HUES64 (cell line): ENCODE data around the gene CLEC4C.

Experiments
- H3K27ac ChIP-seq: 2 replicates; pipeline ENCODE4 v1.7.0; 2013; ENCODE audit warnings: low read depth, low read length, inconsistent platforms
- H3K27me3 ChIP-seq: 2 replicates; pipeline ENCODE4 v1.6.1; 2013; ENCODE audit warnings: mild to moderate bottlenecking, low read length; ENCODE audit not compliant: insufficient read depth
- H3K36me3 ChIP-seq: 2 replicates; pipeline ENCODE4 v1.6.1; 2013; ENCODE audit warnings: mild to moderate bottlenecking, low read length; ENCODE audit not compliant: insufficient read depth
- H3K4me1 ChIP-seq: 2 replicates; pipeline ENCODE4 v1.6.1; 2013; ENCODE audit warnings: mild to moderate bottlenecking, low read length, moderate library complexity; ENCODE audit not compliant: insufficient read depth
- H3K4me3 ChIP-seq: 2 replicates; pipeline ENCODE4 v1.5.1; 2013; ENCODE audit warnings: mild to moderate bottlenecking, low read length, moderate library complexity
- H3K9ac ChIP-seq: 2 replicates; pipeline ENCODE4 v1.6.1; 2013; ENCODE audit warnings: mild to moderate bottlenecking, low read depth, low read length
- H3K9me3 ChIP-seq: 2 replicates; pipeline ENCODE4 v1.6.1; 2013; ENCODE audit warnings: low read depth, low read length; ENCODE audit not compliant: insufficient read depth
- WGBS: fragments of 150-250, 120-280 bp; methylation state at CpG from one replicate; pipeline ENCODE4 v1.1.7; 2013; ENCODE audit warnings: missing lambda C conversion rate; 5-methylcytosine and 5-hydroxymethylcytosine counted together

The CLEC4C gene

DNA sequence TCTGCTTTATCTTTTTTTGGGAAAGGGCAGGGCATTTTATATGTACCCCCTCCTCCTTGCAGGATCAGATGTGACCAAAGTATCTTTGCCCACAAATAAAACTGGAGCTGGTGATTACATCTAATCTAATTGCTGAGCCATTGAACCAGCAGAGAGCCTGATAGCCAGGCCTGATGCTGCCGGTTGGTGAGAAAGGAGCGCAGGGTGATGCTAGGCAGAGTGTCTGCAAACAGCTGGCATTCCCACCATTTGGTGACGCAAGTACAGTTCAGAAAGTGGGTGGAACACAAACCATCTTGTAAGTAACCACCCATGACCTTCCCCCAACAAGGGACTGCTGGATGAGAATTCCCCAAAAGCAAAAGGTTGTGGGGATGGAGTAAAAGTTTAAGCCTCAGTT lies 23.2 kb downstream of the CLEC4C start:
- H3K9me3 ChIP-seq, result 0 out of 2 replicates have a peak, but pooled peaks cover 3% of the 10 kb centered on the region
- no peaks in the 10 kb centered on the region for H3K4me1 ChIP-seq
- WGBS, result 92% methylated on average over 3 of the region's 3 CpGs
- H3K27ac ChIP-seq, result no peak overlapping the region
- H3K36me3 ChIP-seq, result no peaks in the 10 kb centered on the region
- H3K4me3 ChIP-seq, result no peak overlapping the region
- no peak overlapping the region for H3K9ac ChIP-seq
- H3K27me3 ChIP-seq, result no peaks in the 10 kb centered on the region

DNA sequence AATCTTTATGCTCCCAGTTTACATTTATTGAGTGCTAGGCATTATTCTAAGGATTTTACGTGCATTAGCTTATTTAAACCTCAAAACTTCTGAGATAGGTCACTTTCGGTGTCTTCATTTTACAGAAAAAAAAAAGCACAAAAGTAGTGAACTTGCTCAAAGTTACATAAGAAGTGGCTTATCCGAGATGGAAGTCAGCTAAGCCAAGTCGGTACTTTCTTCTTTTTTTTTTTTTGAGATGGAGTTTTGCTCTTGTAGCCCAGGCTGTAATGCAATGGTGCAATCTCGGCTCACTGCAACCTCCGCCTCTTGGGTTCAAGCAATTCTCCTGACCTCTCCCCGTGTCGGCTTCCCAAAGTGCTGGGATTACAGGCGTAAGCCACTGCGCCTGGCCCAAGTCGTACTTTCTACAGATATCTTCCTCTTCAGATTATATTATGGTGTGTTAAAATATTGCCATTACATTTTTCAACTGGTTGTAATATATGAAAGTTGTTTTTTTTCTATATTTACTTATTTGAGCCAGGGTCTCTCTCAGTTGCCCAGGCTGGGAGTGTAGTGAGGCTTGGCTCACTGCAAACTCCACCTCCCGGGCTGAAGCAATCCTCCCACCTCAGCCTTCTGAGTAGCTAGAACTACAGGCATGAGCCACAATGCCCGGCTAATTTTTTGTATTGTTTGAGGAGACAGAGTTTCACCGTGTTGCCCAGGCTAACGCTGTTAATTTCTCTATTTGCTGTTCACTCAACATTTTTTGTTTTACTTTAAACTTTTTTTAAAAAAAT lies 27.0 kb downstream of the CLEC4C start:
- WGBS, result 74% methylated on average over 14 of the region's 15 CpGs
- H3K36me3 ChIP-seq, result no peaks in the 10 kb centered on the region
- H3K27me3 ChIP-seq, result no peaks in the 10 kb centered on the region
- no peak overlapping the region for H3K9ac ChIP-seq
- H3K9me3 ChIP-seq, result no peaks in the 10 kb centered on the region
- H3K4me3 ChIP-seq, result no peak overlapping the region
- 0 out of 2 replicates have a peak, but pooled peaks cover 4% of the 10 kb centered on the region for H3K4me1 ChIP-seq
- no peak overlapping the region for H3K27ac ChIP-seq

- Histone ChIP-seq H3K4me1 (peaks cover 5% of the 10 kb centered on the region), H3K4me3 (no peak overlapping the region), H3K9me3 (no peaks in the 10 kb centered on the region), H3K9ac (no peak overlapping the region), H3K27ac (no peak overlapping the region), H3K36me3 (no peaks in the 10 kb centered on the region), H3K27me3 (no peaks in the 10 kb centered on the region)
- 37% methylated on average over 5 of the region's 5 CpGs for WGBS
Observed at GRCh38 chr12:7716381-7716780, 30.8 kb downstream of the CLEC4C start.

DNA sequence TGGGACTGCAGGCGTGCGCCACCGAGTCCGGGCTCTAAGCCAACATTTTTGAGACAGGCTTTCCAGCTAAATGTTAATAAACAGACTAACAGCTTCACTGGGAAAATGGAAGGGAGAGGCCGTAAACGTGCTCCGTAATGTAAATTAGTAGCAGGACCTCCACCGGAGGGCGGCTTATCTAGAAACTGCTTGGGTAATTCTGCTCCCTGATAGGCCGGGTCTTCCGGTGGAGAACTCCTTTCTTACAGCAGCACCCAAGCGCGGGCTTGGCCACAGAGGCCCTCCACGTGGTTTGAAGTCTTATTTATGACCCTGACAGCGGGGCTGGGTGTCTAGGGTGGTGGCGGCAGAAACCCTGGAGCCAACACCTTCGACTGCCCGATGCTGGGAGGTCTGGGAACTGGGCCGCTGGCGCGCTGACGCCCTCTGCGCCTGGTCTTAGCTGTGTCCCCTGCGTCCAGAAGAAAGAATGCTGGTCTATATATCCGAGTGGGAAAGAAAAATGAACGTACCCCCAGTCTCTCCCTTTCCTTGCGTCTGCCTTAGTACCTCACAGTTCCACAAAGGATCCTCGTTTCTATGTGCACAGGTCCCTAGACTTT lies 34.2 kb downstream of the CLEC4C start:
- peaks cover 21% of the 10 kb centered on the region for H3K4me1 ChIP-seq
- H3K36me3 ChIP-seq, result no peaks in the 10 kb centered on the region
- H3K9me3 ChIP-seq, result no peaks in the 10 kb centered on the region
- H3K27ac ChIP-seq, result no peak overlapping the region
- H3K27me3 ChIP-seq, result no peaks in the 10 kb centered on the region
- H3K9ac ChIP-seq, result no peak overlapping the region
- H3K4me3 ChIP-seq, result no peak overlapping the region
- 92% methylated on average over 28 of the region's 28 CpGs for whole genome bisulfite sequencing

DNA sequence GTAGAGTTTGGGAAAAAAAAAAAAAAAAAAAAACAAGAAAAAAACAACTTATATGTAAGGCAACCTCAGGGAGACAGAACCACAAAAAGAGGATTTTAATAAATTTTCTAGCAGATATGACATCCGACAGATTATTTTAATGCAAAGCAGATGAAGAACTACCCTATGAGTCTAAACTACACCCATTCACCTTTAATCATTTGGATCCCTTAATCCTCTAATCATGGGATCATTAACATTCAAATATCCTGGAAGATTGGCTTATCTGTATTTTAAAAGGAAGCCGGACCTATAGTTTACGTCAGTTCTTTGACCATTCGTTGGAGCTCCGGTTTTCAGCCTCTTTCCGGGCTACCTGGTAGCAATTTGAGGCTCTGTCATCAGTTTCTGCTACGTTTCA lies 36.0 kb downstream of the CLEC4C start, which contains the start of gene DPPA3:
DPPA3 (plus strand) TSS at position 301 of the 400 bp plus-strand sequence. CDS start 138 bp downstream, outside the sequence.
- Histone ChIP-seq H3K27ac (no peak within 1 kb of the TSS), H3K9ac (no peak within 1 kb of the TSS), H3K4me3 (no peak within 1 kb of the TSS), H3K27me3 (no peaks in the 10 kb centered on the region), H3K36me3 (no peaks in the 10 kb centered on the region), H3K4me1 (peaks cover 17% of the 10 kb centered on the region), H3K9me3 (no peaks in the 10 kb centered on the region)
- WGBS, result 80% methylated on average over 7 of the region's 7 CpGs

DNA sequence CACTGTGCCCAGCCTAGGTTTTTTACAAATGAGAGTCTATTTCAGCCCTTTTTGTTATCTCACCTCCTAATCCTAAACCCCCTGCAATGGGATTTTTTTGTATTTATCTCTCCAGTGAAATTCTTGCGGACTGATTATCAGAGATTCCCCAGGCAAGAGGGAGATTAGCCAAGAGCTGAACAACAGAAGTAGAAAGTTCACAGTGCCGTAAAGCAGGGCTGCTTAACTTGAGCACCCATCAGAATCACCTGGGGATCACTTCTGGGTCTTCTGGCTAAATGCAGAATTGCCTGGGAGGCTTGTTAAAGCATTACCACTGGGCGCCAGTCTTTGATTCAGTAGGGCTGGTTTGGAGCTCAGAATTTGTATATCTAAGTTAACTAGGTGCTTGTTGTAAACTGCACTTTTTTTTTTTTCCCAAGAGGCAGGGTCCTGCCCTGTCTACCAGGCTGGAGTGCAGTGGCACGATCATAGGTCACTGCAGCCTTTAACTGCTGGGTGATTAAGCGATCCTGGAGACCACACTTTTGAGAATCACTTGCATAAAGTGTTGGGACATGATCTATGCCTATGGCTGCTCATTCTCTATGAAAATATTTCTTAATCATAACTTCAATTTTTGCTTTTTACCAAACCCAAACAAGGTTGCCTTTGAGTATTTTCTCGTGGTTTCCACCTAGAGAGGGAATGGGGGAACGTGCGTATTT lies 37.1 kb downstream of the CLEC4C start:
- H3K27me3 ChIP-seq, result no peaks in the 10 kb centered on the region
- no peak overlapping the region for H3K27ac ChIP-seq

DNA sequence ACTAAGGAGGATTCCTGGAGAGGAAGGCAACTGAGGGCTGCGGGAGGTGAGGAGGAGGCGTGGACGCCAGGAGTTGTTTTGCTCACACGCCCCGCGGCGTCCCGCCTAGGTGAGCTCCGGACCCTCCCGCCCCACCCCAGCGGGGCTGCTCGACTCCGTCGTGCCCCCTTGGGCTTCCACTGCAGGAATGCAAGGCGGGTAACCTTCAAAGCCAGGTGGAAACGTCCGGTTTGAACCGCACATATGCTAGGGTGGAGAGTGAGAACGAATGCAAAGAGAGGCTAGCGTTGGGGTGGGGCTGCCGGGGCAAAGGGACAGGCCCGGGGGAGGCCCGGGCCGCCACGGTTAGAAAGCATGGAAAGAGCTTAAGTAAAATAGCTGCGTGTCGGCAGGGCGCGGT lies 41.3 kb downstream of the CLEC4C start:
- Histone ChIP-seq H3K9me3 (no peaks in the 10 kb centered on the region), H3K9ac (no peak overlapping the region), H3K36me3 (no peaks in the 10 kb centered on the region), H3K27ac (no peak overlapping the region), H3K4me3 (no peak overlapping the region), H3K27me3 (no peaks in the 10 kb centered on the region), H3K4me1 (peaks cover 11% of the 10 kb centered on the region)
- 93% methylated on average over 29 of the region's 29 CpGs for WGBS

More for the DNA sequence above, 37.1 kb downstream of the CLEC4C start:
- Histone ChIP-seq H3K4me3 (no peak overlapping the region), H3K9me3 (no peaks in the 10 kb centered on the region), H3K4me1 (peaks cover 17% of the 10 kb centered on the region), H3K36me3 (no peaks in the 10 kb centered on the region), H3K9ac (no peak overlapping the region)
- 76% methylated on average over 8 of the region's 8 CpGs for whole genome bisulfite sequencing

GRCh38 chr12:7695566-7696197 lies 51.5 kb downstream of the CLEC4C start, which contains the start of gene GDF3:
Gene GDF3 (minus strand): TSS chr12:7695775. CDS start chr12:7695728, 47 bp downstream.
- peaks cover 19% of the 10 kb centered on the region for H3K4me1 ChIP-seq
- H3K27ac ChIP-seq, result peak within 1 kb of the TSS; percentile 89
- peak within 1 kb of the TSS; percentile 21 for H3K4me3 ChIP-seq
- H3K27me3 ChIP-seq, result no peaks in the 10 kb centered on the region
- 63% methylated on average over 6 of the region's 7 CpGs for WGBS
- H3K9me3 ChIP-seq, result no peaks in the 10 kb centered on the region
- no peaks in the 10 kb centered on the region for H3K36me3 ChIP-seq
- H3K9ac ChIP-seq, result peak within 1 kb of the TSS; percentile 52

GRCh38 chr12:7695237-7695560 lies 52.0 kb downstream of the CLEC4C start:
- H3K4me1 ChIP-seq, result peaks cover 19% of the 10 kb centered on the region
- H3K9ac ChIP-seq, result peak overlapping the region; percentile 52
- H3K36me3 ChIP-seq, result no peaks in the 10 kb centered on the region
- H3K9me3 ChIP-seq, result no peaks in the 10 kb centered on the region
- H3K27ac ChIP-seq, result peak overlapping the region; percentile 89
- no peaks in the 10 kb centered on the region for H3K27me3 ChIP-seq
- peak overlapping the region; percentile 21 for H3K4me3 ChIP-seq
- WGBS, result 37% methylated on average over 9 of the region's 10 CpGs

DNA sequence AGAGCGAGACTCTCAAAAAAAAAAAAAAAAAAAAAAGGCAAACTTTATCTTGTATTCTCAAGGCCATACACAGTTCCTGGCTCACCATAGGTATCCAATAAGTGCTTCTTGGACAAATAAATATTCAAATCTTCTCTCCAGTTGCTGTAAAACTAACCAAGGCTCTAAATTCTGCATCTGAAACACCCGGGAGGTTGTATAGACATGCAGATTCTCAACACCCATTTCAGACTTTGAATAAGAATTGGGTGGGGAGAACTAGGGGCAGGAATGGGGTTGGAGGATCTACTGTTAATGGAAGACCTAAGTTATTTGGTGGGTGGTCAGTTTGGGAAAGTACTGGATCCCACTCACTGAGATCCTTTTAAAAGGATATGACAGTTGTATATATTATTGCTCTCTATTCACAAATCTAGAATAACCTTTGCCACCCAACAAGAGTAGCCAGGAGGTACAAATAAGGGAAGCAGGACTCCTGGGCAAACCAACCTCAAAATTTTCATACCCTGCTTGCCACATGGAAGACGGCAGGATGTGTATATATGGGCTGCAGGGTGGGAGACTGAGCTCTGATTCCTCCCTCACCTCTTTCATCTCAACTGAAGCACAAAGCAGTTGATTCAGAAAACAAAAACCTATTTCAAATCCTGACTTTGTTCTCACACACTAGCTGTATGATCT lies 52.5 kb downstream of the CLEC4C start:
- Histone ChIP-seq H3K9ac (peak overlapping the region; percentile 52; the same call in 1 of the 2 replicates), H3K27ac (peak overlapping the region; percentile 89), H3K4me3 (peak overlapping the region; percentile 21), H3K4me1 (peaks cover 19% of the 10 kb centered on the region), H3K27me3 (no peaks in the 10 kb centered on the region), H3K9me3 (no peaks in the 10 kb centered on the region), H3K36me3 (no peaks in the 10 kb centered on the region)
- WGBS, result 17% methylated on average over 2 of the region's 3 CpGs
